HS-27A (cell line): ENCODE data around the gene TSPYL4.

Experiments used
- DNase-seq: peaks from one replicate; pipeline ENCODE4 v3.0.0-alpha.2; 2012; ENCODE audit warnings: low read depth, missing footprints

The TSPYL4 gene

GRCh38 chr6:116268589-116269293 is 14.9 kb upstream of the TSPYL4 start:
- no peak for DNase-seq

- DNase-seq = no peak
Measured at GRCh38 chr6:116267836-116268588, 14.1 kb upstream of the TSPYL4 start.

GRCh38 chr6:116266803-116267202 is 12.9 kb upstream of the TSPYL4 start:
- no peak for DNase-seq

- DNase-seq = no peak
Measured at GRCh38 chr6:116265041-116265829, 11.4 kb upstream of the TSPYL4 start.

GRCh38 chr6:116263353-116263752 is 9.5 kb upstream of the TSPYL4 start:
- DNase-seq = no peak

- DNase-seq = no peak
Measured at GRCh38 chr6:116258520-116258919, 4.6 kb upstream of the TSPYL4 start.

- no peak for DNase-seq
Measured at GRCh38 chr6:116256694-116257093, 2.8 kb upstream of the TSPYL4 start.

GRCh38 chr6:116255246-116255800 is 1.4 kb upstream of the TSPYL4 start:
- DNase-seq = no peak

- no peak for DNase-seq
Measured at GRCh38 chr6:116254297-116255056, 602 bp upstream of the TSPYL4 start.

GRCh38 chr6:116253188-116253504 is 729 bp downstream of the TSPYL4 start:
- no peak for DNase-seq

- DNase-seq = peak; percentile 77
Measured at GRCh38 chr6:116251568-116252384, 2.1 kb downstream of the TSPYL4 start.

GRCh38 chr6:116248577-116248976 is 5.3 kb downstream of the TSPYL4 start:
- DNase-seq = no peak

GRCh38 chr6:116247285-116247684 is 6.6 kb downstream of the TSPYL4 start:
- no peak for DNase-seq

GRCh38 chr6:116246089-116246488 is 7.8 kb downstream of the TSPYL4 start:
- DNase-seq = no peak

GRCh38 chr6:116244284-116244683 is 9.6 kb downstream of the TSPYL4 start:
- no peak for DNase-seq

- no peak for DNase-seq
Measured at GRCh38 chr6:116239856-116240255, 14.0 kb downstream of the TSPYL4 start.

- no peak for DNase-seq
Measured at GRCh38 chr6:116239256-116239655, 14.6 kb downstream of the TSPYL4 start.

GRCh38 chr6:116238083-116238482 is 15.8 kb downstream of the TSPYL4 start:
- no peak for DNase-seq

- DNase-seq = no peak
Measured at GRCh38 chr6:116234689-116235088, 19.2 kb downstream of the TSPYL4 start.

GRCh38 chr6:116229287-116229913 is 24.5 kb downstream of the TSPYL4 start:
- no peak for DNase-seq

GRCh38 chr6:116223355-116223754 is 30.5 kb downstream of the TSPYL4 start:
- DNase-seq = no peak
